Karpas-422 (cell line): ENCODE measurements around the gene RBP7. TPM values are rescaled to one million over a fixed set of nuclear protein-coding genes. Genes with fewer than 3 reads are reported as not detected.

Source experiments
- DNase-seq: peaks from one replicate; pipeline ENCODE4 v3.0.0-alpha.2; 2015
- H2AFZ ChIP-seq: fragments of 200-600 bp; sonication (generic); 2 replicates; pipeline ENCODE4 v1.6.1; 2014; ENCODE audit warnings: antibody characterized with exemption, low read length, mixed read lengths
- H3K27ac ChIP-seq: fragments of 200-600 bp; sonication (generic); 2 replicates; pipeline ENCODE4 v1.5.1; 2014; ENCODE audit warnings: mild to moderate bottlenecking, low read length, moderate library complexity
- H3K27me3 ChIP-seq: fragments of 200-600 bp; sonication (generic); 2 replicates; pipeline ENCODE4 v1.6.1; 2014; ENCODE audit warnings: low read length, mixed read lengths
- H3K36me3 ChIP-seq: fragments of 200-600 bp; sonication (generic); 2 replicates; pipeline ENCODE4 v1.6.1; 2014; ENCODE audit warnings: low read length, mixed read lengths; ENCODE audit not compliant: insufficient read depth
- H3K4me1 ChIP-seq: fragments of 200-600 bp; sonication (generic); 2 replicates; pipeline ENCODE4 v1.6.1; 2014; ENCODE audit warnings: mild to moderate bottlenecking, low read length, mixed read lengths
- H3K4me2 ChIP-seq: fragments of 200-600 bp; sonication (generic); 2 replicates; pipeline ENCODE4 v1.6.1; 2014; ENCODE audit warnings: low read length, low read depth, mild to moderate bottlenecking; ENCODE audit not compliant: poor library complexity, severe bottlenecking
- H3K4me3 ChIP-seq: fragments of 200-600 bp; sonication (generic); 2 replicates; pipeline ENCODE4 v1.5.1; 2014; ENCODE audit warnings: mild to moderate bottlenecking, antibody characterized with exemption, low read length, mixed read lengths
- H3K79me2 ChIP-seq: fragments of 200-600 bp; sonication (generic); 2 replicates; pipeline ENCODE4 v1.6.1; 2014; ENCODE audit warnings: mild to moderate bottlenecking, low read length, mixed read lengths
- H3K9ac ChIP-seq: fragments of 200-600 bp; sonication (generic); 2 replicates; pipeline ENCODE4 v1.6.0; 2014; ENCODE audit warnings: low read length
- H3K9me2 ChIP-seq: fragments of 200-600 bp; sonication (generic), shearing (Covaris generic); replicated peaks from 2 replicates; pipeline ENCODE4 v1.6.0; 2014; ENCODE audit warnings: mild to moderate bottlenecking, low read length, moderate library complexity; ENCODE audit not compliant: insufficient read depth
- H3K9me3 ChIP-seq: fragments of 300-700, 200-600 bp; sonication (generic); 2 replicates; pipeline ENCODE4 v1.6.1; 2014; ENCODE audit warnings: low read length, mixed read lengths
- H4K20me1 ChIP-seq: fragments of 200-600 bp; sonication (generic); 2 replicates; pipeline ENCODE4 v1.6.1; 2014; ENCODE audit warnings: mild to moderate bottlenecking, antibody characterized with exemption, low read length, low read depth; ENCODE audit not compliant: insufficient read depth
- total RNA-seq: library from RNA; depleted of rRNA; stranded (reverse); fragments of >200 nt; shearing (Covaris generic); gene quantifications from 2 replicates; pipeline ENCODE4 v1.2.3, GENCODE V29; 2014; ENCODE audit warnings: low replicate concordance

The RBP7 gene
- total RNA-seq, 1 experiment from 2014 or later = not detected

GRCh38 chr1:10032590-10033358, 35.7 kb downstream of the RBP7 start, which contains the start of gene UBE4B:
Gene UBE4B (plus strand): TSS chr1:10032958. CDS start chr1:10033671, 713 bp downstream.
- peak within 1 kb of the TSS; percentile 88 for H3K9ac ChIP-seq
- peak; percentile 99 for DNase-seq
- H3K27me3 ChIP-seq = no peaks in the 10 kb centered on the region
- H3K4me2 ChIP-seq = peak within 1 kb of the TSS; percentile 78
- no peaks in the 10 kb centered on the region for H3K9me3 ChIP-seq
- H3K4me3 ChIP-seq = peak within 1 kb of the TSS; percentile 85
- H2AFZ ChIP-seq = peak within 1 kb of the TSS; percentile 98
- peak within 1 kb of the TSS; percentile 24; the same call in 1 of the 2 replicates for H3K27ac ChIP-seq
- H3K9me2 ChIP-seq = no peaks in the 10 kb centered on the region
- no peaks in the 10 kb centered on the region for H4K20me1 ChIP-seq
- H3K36me3 ChIP-seq = no peaks in the 10 kb centered on the region
- H3K4me1 ChIP-seq = peaks cover 16% of the 10 kb centered on the region
- peaks cover 42% of the 10 kb centered on the region for H3K79me2 ChIP-seq

GRCh38 chr1:10033359-10033845, 36.4 kb downstream of the RBP7 start:
- peak overlapping the region; percentile 24; the same call in 1 of the 2 replicates for H3K27ac ChIP-seq
- no peaks in the 10 kb centered on the region for H3K27me3 ChIP-seq
- no peaks in the 10 kb centered on the region for H3K9me3 ChIP-seq
- peak overlapping the region; percentile 85 for H3K4me3 ChIP-seq
- H3K36me3 ChIP-seq = no peaks in the 10 kb centered on the region; the same call in 1 of the 2 replicates
- H3K4me1 ChIP-seq = peaks cover 16% of the 10 kb centered on the region
- H3K9me2 ChIP-seq = no peaks in the 10 kb centered on the region
- H3K9ac ChIP-seq = peak overlapping the region; percentile 88
- peak overlapping the region; percentile 57 for H2AFZ ChIP-seq
- peak overlapping the region; percentile 78 for H3K4me2 ChIP-seq
- H3K79me2 ChIP-seq = peaks cover 48% of the 10 kb centered on the region
- peak; percentile 63 for DNase-seq
- no peaks in the 10 kb centered on the region for H4K20me1 ChIP-seq

GRCh38 chr1:10042746-10043145, 45.7 kb downstream of the RBP7 start:
- Histone ChIP-seq H4K20me1 (no peaks in the 10 kb centered on the region), H3K27ac (no peak overlapping the region), H2AFZ (no peak overlapping the region), H3K4me2 (no peak overlapping the region), H3K4me1 (no peaks in the 10 kb centered on the region), H3K9me2 (no peaks in the 10 kb centered on the region), H3K9ac (no peak overlapping the region), H3K9me3 (no peaks in the 10 kb centered on the region), H3K27me3 (no peaks in the 10 kb centered on the region), H3K36me3 (no peaks in the 10 kb centered on the region; the same call in 1 of the 2 replicates), H3K79me2 (peaks cover 80% of the 10 kb centered on the region), H3K4me3 (no peak overlapping the region)
- DNase-seq = no peak

DNA sequence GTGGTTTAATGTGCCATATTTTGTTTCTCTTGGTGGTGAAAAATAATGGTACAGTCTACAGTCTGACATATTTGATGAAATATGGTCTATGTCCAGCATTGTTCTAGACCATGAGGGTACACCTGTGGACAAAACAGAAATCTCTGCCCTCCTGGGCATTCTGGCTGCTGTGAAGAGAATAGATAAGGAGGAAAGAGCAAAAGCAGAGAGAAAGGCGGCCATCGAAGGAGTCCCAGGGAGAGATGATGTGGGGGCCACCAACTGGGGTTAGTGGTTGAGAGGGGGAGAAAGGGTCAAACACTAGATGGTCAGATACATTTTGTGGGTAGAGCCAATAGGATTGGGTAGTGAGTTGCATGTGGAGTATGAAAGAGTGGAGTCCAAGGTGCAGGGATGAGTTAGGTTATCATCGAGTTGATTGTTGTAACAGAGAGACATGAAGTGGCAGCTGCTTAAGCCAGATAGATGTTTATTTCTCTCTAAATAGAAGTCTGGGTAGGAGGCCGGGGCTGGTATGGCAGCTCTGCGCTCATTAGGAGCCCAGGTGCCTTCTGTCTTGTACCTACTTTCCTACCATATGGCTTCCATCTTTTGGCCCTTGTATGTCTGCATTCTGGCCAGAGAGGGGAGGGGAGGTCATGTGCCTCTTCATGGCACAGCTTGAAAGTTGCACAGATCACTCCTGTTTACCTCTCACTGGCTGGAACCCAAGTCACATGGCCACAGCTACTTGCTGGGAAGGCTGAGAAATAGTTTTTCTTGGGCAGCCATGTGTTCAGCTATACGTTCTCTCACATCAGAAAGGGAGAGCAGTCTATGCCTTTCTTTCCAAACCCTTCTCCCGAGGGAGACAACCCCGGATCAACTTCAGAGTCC, 48.7 kb downstream of the RBP7 start:
- Histone ChIP-seq H4K20me1 (no peaks in the 10 kb centered on the region), H3K9ac (no peak overlapping the region), H3K36me3 (no peaks in the 10 kb centered on the region), H3K9me3 (no peaks in the 10 kb centered on the region), H3K9me2 (no peaks in the 10 kb centered on the region), H3K27me3 (no peaks in the 10 kb centered on the region), H3K4me3 (no peak overlapping the region), H3K4me1 (no peaks in the 10 kb centered on the region), H2AFZ (no peak overlapping the region), H3K79me2 (peaks cover 84% of the 10 kb centered on the region), H3K4me2 (no peak overlapping the region), H3K27ac (no peak overlapping the region)
- DNase-seq = no peak

DNA sequence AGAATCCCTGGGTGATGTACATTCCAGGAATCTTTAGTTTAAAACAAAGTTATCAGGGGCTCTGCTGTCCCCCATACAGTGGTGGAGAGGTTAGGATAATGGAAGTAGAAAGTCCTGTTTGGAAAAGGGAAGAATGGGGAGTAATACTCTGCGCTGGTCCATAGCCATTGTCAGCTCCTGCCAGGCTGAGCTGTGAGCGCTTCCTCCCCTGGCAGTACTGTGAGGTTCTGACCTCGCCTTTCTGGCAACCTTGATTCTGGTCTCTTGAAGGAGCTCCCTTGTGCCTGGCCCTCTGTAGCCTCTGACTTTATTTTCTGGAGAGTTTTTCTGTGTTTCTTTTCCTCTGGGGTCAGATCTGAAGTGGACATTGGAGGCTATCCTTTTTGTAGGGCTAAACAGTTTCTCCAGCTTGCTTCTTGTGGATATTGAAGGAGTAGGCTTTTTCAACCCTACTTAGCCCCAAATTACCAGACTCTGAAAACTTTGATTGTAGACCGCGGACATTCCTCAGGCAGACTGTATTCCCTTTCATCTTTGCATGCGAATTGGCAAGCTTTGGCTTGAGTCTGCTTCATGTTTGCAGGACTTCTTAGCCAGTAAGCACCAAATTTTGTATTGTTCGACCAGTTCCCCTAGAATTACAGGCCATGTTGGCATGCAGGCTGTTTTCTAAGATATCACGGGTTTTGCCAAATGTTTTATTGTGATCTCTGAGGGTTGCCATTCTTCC, 49.5 kb downstream of the RBP7 start:
- Histone ChIP-seq H3K27me3 (no peaks in the 10 kb centered on the region), H3K4me3 (no peak overlapping the region), H2AFZ (no peak overlapping the region), H4K20me1 (no peaks in the 10 kb centered on the region), H3K27ac (no peak overlapping the region), H3K4me2 (no peak overlapping the region), H3K9me2 (no peaks in the 10 kb centered on the region), H3K9me3 (no peaks in the 10 kb centered on the region), H3K4me1 (no peaks in the 10 kb centered on the region), H3K9ac (no peak overlapping the region), H3K36me3 (no peaks in the 10 kb centered on the region), H3K79me2 (peaks cover 84% of the 10 kb centered on the region)
- no peak for DNase-seq

DNA sequence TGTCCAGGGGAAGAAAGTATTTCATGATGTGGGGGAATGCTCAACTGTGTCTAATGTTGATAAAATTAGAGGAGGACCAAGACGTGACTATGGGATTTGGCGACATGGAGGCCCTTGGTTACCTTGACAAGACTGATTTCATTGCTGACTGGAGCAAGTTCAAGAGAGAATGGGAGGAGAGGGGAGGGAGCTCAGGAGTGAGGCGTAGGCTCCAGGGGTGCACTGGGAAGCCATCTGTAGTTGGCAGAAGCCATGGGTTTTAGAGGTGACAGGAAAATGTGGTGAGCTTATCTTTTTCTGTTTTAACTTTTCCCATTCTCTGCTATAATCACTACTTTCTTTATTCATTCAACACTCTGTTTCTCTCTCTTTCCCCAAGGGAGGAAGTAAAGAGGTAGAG, 51.6 kb downstream of the RBP7 start:
- no peaks in the 10 kb centered on the region for H4K20me1 ChIP-seq

DNA sequence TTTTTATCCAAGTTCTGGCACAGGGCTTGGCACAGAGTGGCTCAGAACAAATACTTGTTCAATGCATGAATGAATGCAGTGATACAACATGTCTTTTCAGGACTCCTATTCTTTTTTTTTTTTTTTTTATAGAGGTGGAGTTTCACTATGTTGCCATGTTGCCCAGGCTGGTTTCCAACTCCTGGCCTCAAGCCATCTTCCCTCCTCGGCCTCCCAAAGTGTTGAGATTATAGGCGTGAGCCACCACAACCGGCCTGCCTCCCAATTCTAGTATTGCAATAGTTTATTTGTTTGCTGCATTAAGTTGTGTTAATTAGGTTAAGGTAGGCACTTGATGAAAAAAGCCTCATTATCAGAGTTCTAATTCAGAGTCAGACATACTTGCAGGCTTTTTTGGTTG, 53.6 kb downstream of the RBP7 start:
- H3K79me2 ChIP-seq = peaks cover 87% of the 10 kb centered on the region
- no peak overlapping the region for H3K9ac ChIP-seq
- H3K9me3 ChIP-seq = no peaks in the 10 kb centered on the region
- no peaks in the 10 kb centered on the region for H3K4me1 ChIP-seq
- H4K20me1 ChIP-seq = no peaks in the 10 kb centered on the region
- no peaks in the 10 kb centered on the region for H3K36me3 ChIP-seq
- H2AFZ ChIP-seq = no peak overlapping the region
- no peak overlapping the region for H3K4me3 ChIP-seq
- H3K9me2 ChIP-seq = no peaks in the 10 kb centered on the region
- no peak overlapping the region for H3K27ac ChIP-seq
- no peak overlapping the region for H3K4me2 ChIP-seq
- DNase-seq = no peak
- H3K27me3 ChIP-seq = no peaks in the 10 kb centered on the region

More for the DNA sequence above, 51.6 kb downstream of the RBP7 start:
- Histone ChIP-seq H3K4me3 (no peak overlapping the region), H3K27me3 (no peaks in the 10 kb centered on the region), H3K9me2 (no peaks in the 10 kb centered on the region), H3K27ac (no peak overlapping the region), H2AFZ (no peak overlapping the region), H3K4me2 (no peak overlapping the region), H3K9me3 (no peaks in the 10 kb centered on the region), H3K9ac (no peak overlapping the region), H3K36me3 (no peaks in the 10 kb centered on the region), H3K4me1 (no peaks in the 10 kb centered on the region), H3K79me2 (peaks cover 87% of the 10 kb centered on the region)
- no peak for DNase-seq
